Neutrophil (primary cell): ENCODE data around the gene PTPRN2.

Experiments used
- H3K27ac ChIP-seq: fragments of 200-600 bp; sonication (generic); 2 replicates; pipeline ENCODE4 v1.5.1; 2016; ENCODE audit warnings: mild to moderate bottlenecking, moderate library complexity
- H3K27me3 ChIP-seq: fragments of 200-600 bp; sonication (generic); 2 replicates; pipeline ENCODE4 v1.6.0; 2016; ENCODE audit warnings: mild to moderate bottlenecking
- H3K36me3 ChIP-seq: fragments of 200-600 bp; sonication (generic); 2 replicates; pipeline ENCODE4 v1.5.1; 2017
- H3K4me1 ChIP-seq, 2 experiments: fragments of 200-600 bp in 1 of 2; sonication (generic) in 1 of 2; 1 replicate in 1 of 2; 2 replicates in 1 of 2; pipeline versions ENCODE4 v1.5.1 to v1.6.1; 2013 to 2016; ENCODE audit warnings: low read depth in 1 of 2, low read length in 1 of 2, mild to moderate bottlenecking in 1 of 2, moderate library complexity in 1 of 2; ENCODE audit not compliant: control insufficient read depth in 1 of 2, insufficient read depth in 1 of 2
- H3K4me3 ChIP-seq, 2 experiments: fragments of 200-600 bp in 1 of 2; sonication (generic) in 1 of 2; 1 replicate in 1 of 2; 2 replicates in 1 of 2; pipeline ENCODE4 v1.5.1; 2013 to 2016; ENCODE audit warnings: low read depth in 1 of 2, low read length in 1 of 2, mild to moderate bottlenecking in 1 of 2, moderate library complexity in 1 of 2
- H3K9me3 ChIP-seq: fragments of 200-600 bp; sonication (generic); 2 replicates; pipeline ENCODE4 v1.5.1; 2016
- CTCF ChIP-seq: fragments of 200-600 bp; sonication (generic); IDR thresholded peaks from 2 replicates; pipeline ENCODE4 v1.5.1; 2016; ENCODE audit warnings: antibody characterized with exemption

The PTPRN2 gene

GRCh38 chr7:158066085-158066484 is 521.5 kb downstream of the PTPRN2 start:
- no peaks in the 10 kb centered on the region for H3K9me3 ChIP-seq
- no peaks in the 10 kb centered on the region for H3K4me1 ChIP-seq
- no peak overlapping the region for H3K27ac ChIP-seq
- no peak for TF ChIP-seq CTCF
- no peak overlapping the region for H3K4me3 ChIP-seq
- no peaks in the 10 kb centered on the region for H3K27me3 ChIP-seq
- no peaks in the 10 kb centered on the region for H3K36me3 ChIP-seq

- Histone ChIP-seq H3K36me3 (no peaks in the 10 kb centered on the region), H3K9me3 (no peaks in the 10 kb centered on the region), H3K27ac (no peak overlapping the region), H3K4me1 (no peaks in the 10 kb centered on the region), H3K27me3 (no peaks in the 10 kb centered on the region), H3K4me3 (no peak overlapping the region)
- no peak for TF ChIP-seq CTCF
Observed at GRCh38 chr7:158065340-158065739, 522.3 kb downstream of the PTPRN2 start.

GRCh38 chr7:158064631-158065030 is 523.0 kb downstream of the PTPRN2 start:
- H3K4me3 ChIP-seq = no peak overlapping the region

DNA sequence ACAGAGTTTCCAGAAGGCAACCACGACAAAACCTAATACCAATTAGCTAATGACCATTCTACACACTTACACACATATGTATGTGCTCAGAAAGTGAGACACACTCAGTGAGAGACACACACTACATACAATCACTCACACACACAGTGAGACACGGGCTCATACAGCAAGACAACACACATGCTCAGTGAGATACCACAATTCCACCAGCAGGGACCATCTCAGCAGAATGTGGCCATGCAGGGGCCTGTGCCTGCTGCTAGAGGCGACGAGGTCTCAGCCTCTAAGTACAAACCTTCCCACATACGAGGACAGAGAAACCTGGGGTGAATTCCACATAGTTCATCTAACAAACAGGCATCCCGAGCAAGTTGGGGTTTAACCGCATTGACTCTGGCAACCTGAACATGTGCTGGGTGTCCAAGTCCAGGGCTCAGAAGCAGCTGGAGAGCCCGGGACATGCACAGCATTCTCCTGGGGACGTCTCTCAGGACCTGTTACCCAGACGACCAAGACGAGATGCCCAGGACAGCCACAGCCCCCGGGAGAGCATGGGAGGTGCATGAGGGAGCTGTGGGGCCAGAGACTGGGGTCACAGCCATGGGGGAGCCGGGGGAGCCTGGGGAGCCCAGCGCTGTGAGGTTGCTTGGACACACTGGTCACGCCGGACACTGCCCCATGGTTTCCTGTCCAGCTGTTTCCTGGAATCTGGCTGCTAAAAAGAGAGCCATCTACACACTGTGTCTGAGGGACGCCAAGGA is 523.6 kb downstream of the PTPRN2 start:
- H3K27ac ChIP-seq = no peak overlapping the region
- H3K9me3 ChIP-seq = no peaks in the 10 kb centered on the region
- H3K27me3 ChIP-seq = no peaks in the 10 kb centered on the region
- H3K4me3 ChIP-seq = no peak overlapping the region
- H3K36me3 ChIP-seq = no peaks in the 10 kb centered on the region
- no peak for TF ChIP-seq CTCF
- H3K4me1 ChIP-seq = no peaks in the 10 kb centered on the region

More at GRCh38 chr7:158064631-158065030, 523.0 kb downstream of the PTPRN2 start:
- Histone ChIP-seq H3K27ac (no peak overlapping the region), H3K27me3 (no peaks in the 10 kb centered on the region), H3K9me3 (no peaks in the 10 kb centered on the region), H3K36me3 (no peaks in the 10 kb centered on the region), H3K4me1 (no peaks in the 10 kb centered on the region)
- TF ChIP-seq CTCF = no peak

DNA sequence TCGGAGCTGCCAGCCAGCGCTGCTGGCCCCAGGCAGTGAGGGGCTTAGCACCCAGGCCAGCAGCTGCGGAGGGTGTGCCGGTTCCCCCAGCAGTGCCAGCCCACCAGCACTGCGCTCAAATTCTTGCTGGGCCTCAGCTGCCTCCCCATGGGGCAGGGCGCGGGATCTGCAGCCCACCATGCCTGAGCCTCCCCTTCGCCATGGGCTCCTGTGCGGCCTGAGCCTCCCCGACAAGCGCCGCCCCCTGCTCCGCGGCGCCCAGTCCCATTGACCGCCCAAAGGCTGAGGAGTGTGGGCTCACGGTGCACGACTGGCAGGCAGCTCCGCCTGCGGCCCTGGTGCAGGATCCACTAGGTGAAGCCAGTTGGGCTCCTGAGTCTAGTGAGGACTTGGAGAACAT is 525.0 kb downstream of the PTPRN2 start:
- Histone ChIP-seq H3K27me3 (no peaks in the 10 kb centered on the region), H3K4me3 (no peak overlapping the region), H3K9me3 (no peaks in the 10 kb centered on the region), H3K36me3 (no peaks in the 10 kb centered on the region), H3K27ac (no peak overlapping the region), H3K4me1 (no peaks in the 10 kb centered on the region)
- no peak for TF ChIP-seq CTCF
